LNCAP (cell line): Measurements from ENCODE around the gene ATXN7.

ENCODE experiments used
- CTCF ChIP-seq: fragments of 450-650 bp; IDR thresholded peaks from 2 replicates; pipeline ENCODE4 v1.5.1; 2017; ENCODE audit warnings: mild to moderate bottlenecking

Gene ATXN7

DNA sequence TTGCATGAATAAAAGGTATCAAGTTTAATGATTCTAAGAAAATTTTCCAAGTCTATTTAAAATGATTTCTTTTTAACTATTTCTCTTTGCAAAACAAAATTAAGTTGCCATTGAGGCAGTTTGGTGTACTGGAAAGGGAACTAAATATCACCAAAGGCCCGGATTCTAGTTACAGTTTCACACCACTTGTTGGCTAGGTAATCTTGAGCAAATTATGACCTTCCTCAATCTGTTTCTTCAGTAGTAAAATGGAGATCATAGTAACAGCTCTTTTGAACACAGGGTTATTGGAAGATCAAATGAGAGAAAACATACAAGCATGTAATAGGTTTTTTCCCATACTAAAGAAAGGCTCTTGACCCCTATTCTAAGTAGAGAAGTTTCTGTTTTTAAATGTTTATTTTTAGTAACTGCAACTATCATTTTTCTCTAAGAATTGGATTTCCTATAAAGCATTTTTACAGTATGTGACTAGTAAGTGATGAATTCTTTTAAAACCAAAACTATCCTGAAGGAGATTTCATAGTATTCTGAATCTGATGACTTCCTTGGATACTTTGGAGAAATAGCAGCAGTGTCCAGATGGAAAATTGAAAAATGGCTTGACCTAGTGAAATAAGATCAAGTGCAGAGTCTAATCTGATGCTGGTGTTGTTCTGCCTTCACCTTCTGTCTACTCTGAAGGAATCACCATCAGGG, 32.8 kb downstream of the ATXN7 start:
- TF ChIP-seq CTCF, result no peak

GRCh38 chr3:63900010-63900409, 36.3 kb downstream of the ATXN7 start:
- no peak for TF ChIP-seq CTCF

- TF ChIP-seq CTCF, result no peak
Measured at GRCh38 chr3:63900459-63900858, 36.8 kb downstream of the ATXN7 start.

DNA sequence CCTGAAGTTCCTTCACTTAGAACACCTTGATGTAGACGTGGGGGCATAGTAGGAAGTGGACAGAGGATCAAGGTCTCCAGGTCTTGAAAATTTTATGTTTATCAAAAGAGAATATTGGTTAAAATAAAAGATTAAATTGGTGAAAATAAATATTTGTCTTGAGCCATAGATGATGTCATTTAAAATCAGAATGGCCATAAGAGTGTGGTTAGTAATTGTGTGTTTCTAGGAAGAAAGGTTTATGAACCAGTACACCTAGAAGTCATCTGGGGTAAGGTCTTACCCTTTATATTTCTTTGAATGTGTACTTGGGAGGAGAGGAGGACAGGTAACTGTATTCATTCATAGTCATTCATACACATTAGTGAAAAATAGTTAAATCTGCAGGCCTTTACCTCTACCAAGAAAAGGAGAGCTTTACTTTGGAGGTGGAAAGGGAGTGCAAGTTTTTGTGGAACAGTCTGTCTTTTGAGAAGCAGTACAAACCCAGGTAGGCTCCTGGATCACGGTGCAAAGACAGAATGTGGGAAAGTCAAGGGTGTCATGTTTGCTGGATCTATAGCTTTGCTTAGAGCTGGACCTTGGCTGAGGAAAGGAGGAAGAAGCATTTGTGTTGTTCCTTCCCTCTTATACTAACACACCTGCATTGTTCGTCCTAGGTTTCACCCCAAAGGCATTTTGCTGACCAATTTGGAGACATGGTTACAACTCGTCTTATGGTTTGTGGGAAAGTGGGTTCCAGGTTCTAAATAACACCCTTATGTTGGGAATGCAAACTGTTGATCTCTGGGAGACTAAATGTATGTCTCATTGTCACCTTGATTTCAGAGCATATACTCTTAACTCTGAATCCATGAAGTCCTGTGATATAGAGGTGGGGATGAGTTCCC, 42.3 kb downstream of the ATXN7 start:
- TF ChIP-seq CTCF, result no peak

- TF ChIP-seq CTCF, result no peak
Measured at GRCh38 chr3:63908081-63908736, 44.5 kb downstream of the ATXN7 start.

GRCh38 chr3:63908776-63909175, 45.1 kb downstream of the ATXN7 start:
- TF ChIP-seq CTCF, result no peak

DNA sequence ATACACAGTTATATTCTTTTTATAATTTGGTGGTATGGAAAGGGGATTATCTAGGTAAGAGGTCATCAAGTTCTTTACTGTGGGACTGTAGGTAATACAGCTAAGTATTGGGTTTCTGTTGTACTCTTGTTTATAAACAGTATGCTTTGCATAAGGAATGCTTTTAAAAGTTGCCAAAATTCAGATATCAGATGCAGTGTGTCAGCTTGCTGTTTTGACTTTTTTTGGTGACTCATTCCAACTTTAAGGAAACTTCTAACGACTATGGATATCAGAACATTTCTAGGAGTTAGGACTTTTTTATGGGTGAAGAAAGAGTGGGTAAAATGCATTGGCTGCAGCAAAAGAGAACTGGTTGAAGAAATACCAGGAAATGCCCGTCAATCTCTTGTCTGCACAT, 45.8 kb downstream of the ATXN7 start:
- TF ChIP-seq CTCF, result no peak
